ENCODE measurements around the gene DYNLL2.
"Not testable (repeated sequence)": the region's sequence is repeated elsewhere in the genome, so short reads cannot be mapped to it uniquely, and the experiment has no call there.

DYNLL2 gene

DNA sequence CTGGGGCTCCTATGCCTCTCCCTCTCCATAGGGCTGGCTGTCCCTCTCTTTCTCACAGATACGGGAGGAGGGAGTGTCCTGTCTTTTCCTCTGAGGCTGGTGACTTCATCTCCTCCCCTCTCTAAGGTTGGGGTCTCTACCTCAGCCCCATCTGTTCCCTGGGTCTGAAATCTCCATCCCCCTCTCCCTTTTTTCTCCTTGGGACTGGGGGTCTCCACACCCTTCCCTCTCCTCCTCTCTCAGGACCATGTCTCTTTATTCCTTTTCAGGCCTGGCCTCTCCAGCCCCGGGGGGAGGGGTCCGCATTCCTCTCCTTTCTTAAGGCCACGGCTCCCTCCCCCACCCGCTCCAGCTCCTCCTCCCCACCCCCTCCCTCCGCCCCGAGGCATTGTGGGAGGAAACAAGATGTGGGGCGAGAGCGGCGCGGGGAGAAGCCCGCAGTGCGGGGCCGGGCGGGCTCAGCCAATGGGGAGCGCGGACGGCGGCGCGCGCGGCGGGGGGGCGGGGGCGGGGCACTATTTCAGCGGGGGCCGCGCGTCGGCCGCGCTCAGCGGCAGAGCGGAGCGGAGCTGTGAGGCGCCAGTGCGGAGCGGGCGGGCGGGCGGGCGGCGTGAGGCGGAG is at the start of gene DYNLL2:
DYNLL2 (plus strand) TSS at position 550 of the 621 bp plus-strand sequence. CDS start 3,672 bp downstream, outside the sequence.
- DNase-seq (ENCODE audit: low spot score), result peak; percentile 95

DNA sequence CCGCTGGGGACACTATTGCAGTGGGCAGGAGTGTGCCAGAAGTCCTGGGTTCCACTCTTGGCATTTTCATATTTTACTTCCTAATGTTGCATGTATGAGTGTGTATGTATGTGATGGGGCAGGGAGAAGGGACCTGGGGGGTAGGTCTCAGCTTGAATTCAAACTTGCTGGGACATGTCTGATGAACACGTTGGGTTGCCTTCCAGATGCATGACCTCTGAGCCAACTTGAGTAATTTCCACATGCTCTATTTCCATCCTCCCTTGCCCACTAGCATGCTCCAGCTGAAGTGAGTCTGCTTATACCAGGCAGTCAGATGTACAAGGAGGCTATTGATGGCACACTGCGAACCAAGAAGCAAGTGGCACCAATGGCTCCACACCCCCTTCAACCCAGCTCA is 43.2 kb upstream of the DYNLL2 start:
- no peak for DNase-seq (ENCODE audit: low spot score)

DNA sequence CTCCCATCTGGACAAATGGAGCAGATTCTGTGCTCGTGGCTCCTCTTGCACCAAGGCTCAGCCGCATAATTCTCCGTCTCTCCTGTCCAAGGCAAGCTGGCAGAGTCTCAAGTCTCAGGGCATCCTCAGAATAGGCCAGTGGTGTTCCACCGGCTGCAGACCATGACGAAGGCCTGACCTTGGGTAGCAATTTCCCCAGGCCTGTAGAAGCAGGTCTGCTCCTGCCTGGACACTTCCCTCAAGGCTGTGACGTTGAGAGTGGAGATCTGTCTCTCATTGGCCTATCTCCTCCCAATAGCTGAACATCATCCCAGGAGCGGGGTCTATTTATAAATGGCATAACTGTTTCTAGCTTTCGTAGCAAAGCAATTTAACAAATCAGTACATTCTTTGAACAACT is 42.8 kb upstream of the DYNLL2 start:
- no peak for DNase-seq (ENCODE audit: low spot score)

DNA sequence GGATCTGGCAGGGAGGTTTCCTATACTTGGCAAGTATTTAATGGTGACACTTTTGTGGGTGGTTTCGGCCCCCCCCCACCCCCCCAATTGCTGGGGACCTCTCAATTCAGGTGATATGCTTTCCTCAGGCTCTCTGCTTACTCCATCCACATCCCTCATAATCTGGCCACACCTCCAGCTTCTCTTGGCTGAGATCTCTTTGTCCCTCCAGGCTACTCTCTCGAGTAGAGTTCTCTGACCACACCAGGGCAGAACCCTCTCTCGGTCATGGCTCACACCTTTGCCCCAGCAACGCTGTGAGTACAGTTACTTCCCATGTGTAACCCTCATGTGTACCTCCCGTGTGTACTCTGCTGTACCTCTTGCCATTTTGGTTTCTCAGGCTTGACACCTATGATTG is 42.1 kb upstream of the DYNLL2 start:
- DNase-seq (ENCODE audit: low spot score), result no peak

DNA sequence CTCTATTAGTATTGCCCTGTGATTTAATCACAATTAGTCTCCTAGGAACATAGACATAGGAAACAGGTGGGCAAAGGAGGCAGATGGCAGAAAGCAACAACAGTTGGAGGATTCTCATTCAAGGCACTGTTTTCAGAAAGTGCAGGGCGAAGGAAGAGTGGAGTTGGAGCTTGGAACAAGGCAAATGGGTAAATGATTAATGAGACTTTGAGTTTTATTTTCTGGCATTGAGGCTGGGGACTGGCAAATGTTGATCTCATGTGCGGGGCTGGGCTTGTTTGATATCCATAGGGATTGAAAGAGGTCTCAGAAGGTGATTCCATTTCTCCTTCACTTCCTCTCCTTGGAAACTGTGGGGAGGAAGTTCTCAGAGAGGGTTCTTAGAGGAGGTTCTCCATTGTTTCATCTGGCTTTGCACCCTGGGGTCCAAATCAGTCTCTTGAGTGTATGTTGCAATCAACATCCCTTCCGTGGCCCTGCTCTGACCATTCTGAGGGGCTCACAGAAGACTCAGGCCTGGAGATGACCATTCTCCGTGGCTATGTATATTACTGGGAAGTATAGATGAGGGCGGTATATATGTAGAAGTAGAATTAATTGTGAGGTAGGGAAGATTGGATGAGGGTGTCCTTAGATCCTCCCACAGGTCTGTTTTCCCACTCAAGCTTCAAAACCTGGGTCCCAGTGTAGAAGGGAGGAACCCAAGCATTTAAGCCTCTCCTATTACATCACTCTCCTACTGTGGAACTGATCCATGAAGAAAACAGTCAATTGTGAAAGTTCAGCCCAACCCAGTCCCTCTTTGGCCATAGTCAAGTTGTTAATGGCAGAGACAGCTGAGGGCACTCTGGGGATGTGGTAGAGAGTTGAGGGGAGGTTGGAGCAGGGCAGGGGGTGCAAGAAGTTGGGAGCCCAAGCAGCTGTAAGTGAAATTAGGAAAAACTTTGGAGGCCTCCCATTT is 39.7 kb upstream of the DYNLL2 start:
- DNase-seq (ENCODE audit: low spot score), result no peak

DNA sequence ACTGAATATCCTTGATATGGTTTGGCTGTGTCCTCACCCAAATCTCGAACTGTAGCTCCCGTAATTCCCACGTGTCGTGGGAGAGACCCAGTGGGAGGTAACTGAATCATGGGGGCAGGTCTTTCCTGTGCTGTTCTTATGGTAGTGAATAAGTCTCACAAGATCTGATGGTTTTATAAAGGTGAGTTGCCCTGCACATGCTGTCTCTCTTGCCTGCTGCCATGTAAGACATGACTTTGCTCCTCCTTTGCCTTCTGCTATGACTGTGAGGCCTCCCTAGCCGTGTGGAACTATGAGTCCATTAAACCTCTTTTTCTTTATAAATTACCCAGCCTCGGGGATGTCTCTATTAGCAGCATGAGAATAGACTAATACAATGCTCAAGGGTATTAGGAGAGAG is 39.0 kb upstream of the DYNLL2 start:
- DNase-seq (ENCODE audit: low spot score), result not testable (repeated sequence)

DNA sequence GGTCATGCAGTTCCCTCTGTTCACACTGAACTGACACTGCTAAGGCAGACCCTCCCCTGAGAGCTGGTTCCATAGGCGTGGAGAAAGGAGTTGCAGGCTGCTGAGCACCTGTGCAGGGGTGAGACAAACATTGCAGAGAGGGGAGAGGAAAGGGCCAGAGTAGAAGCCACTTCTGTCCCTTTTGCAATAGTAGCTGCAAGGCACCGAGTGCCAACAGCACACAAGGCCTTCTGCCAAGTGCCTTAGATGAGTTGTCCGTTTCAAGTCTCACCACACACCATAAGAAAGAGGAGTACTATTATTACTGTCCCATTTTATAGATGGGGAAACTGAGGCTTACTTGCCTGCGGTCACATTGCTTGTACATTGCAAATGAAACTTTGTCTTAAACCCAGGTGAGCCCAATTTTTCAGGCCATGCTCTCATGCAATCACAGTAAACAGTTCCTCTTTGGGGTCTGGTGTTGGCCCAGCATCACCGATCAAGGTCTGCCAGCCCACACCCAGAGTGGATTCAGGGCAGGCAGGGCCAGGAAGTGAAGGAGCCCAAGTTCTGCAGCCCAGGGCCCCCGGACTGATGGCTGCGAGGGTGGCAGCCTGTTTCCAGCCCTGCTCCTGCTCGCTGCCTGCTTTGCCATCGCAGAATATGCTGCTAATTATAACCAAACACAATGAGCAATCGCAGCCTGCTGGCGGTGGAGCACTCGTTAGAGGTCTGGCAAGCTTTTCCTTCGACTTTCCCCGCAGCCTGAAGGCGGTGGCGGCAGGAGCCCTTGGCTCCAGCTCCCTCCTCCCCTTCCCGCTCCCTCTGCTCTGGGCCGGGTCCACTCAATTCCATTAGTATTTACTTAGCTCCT is 36.8 kb upstream of the DYNLL2 start:
- no peak for DNase-seq (ENCODE audit: low spot score)

DNA sequence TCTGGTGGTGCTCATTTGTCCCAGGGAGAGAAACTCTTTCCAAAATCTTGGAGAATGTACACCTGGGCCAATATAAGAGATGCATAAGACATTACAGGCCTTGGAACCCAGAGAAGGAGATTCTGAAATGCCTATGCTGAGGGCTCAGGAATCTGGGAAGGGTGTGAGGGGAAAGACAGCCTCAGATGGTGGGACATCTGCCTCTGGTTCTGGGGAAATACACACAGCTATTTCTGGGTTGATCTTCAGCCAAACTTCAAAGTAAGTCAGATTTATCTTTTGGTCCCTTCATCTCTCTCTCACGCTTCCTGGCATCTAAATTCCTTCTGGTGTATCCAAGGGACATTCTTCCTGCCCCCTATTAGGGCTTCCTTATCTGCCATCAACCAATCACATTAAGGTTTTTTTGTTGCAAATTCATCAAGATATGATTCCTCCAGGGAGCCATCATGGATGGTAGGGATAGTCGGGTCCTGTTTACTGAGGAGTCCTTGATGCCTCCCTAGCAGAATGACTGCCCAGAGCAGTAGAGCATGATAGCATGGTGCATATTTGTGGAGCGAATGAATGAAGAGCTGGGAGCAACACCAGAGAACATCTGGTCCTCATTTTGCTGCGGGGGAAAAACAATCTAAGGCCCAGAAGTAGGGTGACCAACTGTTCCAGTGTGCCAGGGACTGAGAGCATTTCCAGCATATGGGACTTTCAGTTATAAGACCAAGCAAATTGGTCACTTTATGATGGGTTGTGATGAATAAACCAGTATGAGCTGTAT is 35.7 kb upstream of the DYNLL2 start:
- DNase-seq (ENCODE audit: low spot score), result no peak

DNA sequence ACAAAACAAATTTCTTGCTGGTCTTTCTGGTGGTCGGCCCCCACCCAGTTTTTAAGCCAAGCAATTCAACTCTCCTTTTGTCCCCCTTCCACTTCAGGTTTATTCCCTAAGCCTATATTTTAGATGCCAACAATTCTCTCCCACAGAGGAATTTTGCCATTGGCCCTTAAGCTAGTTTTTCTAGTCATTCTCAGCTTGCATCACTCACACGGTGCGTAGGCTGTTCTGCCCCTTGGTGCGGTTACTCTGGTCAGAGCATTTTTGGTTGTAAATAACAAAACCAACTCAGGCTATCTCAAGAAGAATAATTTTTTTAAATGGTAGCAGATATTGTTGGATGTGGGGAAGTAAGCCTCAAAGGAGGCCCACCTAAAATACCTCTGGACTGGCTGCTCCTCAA is 33.7 kb upstream of the DYNLL2 start:
- DNase-seq (ENCODE audit: low spot score), result no peak

DNA sequence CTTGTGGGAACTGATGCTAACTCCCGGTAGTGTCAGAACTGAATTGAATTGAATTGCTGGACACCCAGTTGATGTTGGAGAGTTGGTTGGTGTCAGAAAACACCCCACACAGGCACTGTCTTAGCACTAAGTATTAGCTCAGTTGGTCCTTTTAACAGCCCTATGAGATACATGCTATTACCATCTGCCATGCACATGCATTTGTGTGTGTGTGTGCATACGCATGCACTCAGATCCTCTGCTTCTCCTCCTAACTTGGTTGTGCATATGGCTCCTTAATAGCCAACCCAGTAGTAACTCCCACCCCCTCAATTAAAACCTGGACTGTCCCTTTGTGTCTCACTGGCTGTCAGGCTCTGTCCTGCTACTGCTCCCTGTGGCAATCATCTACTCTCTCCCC is 32.3 kb upstream of the DYNLL2 start:
- no peak for DNase-seq (ENCODE audit: low spot score)

DNA sequence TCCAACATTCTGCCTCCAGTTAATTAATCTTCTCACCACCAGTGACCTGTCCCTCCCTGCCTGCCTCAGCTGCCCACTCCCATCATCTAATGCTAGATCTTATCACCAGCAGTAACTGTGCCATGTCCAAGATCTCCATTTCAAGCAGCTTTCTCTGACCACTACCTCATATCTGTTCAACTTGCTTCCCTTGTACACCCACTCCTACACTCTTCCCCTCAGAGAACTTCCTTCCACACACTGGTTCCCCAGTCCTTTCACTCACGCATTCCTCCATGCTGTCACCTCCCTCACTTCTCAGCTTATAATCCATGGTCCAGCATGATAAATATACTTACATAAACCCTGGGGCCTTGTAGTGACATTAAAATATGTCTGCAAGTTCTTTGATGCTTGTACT is 31.8 kb upstream of the DYNLL2 start:
- DNase-seq (ENCODE audit: low spot score), result no peak

DNA sequence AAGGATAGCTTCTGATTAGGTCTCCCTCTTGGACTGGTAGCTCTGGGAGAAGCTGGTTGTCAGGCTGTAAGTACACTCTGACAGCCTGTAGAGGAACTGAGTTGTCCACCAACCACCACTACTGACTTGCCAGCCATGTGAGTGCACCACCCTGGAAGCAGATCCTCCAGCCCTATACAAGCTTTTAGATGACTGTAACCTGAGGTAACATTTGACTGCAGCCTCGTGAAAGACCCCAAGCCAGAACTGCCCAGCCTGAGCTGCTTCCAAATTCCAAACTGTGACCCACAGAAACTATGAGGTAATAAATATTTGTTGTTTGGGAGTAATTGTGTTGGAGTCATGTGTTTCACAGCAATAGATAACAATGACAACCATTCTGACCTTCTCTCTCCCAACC is 30.8 kb upstream of the DYNLL2 start:
- DNase-seq (ENCODE audit: low spot score), result no peak

DNA sequence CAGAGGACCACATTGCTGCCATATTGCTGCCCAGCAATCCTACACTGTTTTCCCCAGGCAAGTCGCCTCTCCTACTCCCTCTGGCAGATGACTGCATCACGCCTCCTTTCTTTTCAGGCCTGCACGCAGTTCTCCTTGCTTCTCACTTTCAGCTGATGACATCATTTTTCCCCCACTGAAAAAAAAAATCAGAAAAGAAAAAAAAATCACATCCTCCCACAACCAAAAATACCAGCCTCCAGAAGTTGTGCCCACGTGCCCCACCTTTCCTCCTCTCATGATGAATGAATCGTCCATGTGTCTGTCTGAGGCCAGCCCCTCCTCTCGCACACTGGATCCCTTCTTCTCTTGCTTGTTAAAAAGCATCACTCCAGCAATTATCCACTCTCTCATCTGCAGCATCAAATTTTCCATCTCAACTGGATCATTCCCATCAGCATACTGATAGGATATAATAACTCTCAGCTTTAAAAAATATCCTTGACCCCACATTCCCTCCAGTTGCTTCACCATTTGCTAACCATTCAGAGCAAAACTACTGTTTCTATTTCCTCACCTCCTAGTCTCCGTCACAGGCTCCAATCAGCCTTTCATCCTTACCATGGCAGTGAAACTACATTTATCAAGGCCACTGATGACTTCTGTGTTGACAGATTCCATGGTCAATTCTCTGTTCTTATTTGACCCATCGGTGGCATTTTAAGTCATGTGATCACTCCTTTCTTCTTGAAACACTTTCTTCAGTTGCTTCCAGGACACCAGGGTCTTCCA is 30.1 kb upstream of the DYNLL2 start:
- peak; percentile 97 for DNase-seq (ENCODE audit: low spot score)

DNA sequence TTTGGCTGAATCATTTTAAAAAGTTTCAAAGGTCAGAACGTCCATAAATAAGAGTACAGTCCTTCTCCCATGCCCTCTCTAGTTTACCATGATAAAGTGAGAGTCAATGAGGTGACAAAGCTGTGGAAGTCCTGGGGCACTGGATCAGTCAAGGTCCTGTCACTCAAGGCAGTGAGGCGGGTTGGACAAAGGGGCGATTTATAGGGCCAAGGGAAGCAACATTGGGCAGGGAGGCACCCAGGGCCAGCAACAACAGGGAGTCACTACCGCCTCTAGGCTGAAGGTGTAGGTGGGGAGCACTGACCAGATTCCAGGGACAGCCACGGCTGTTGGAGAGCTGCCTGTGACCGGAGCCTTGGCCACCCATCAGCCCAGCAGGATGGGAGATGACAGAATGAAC is 28.6 kb upstream of the DYNLL2 start:
- DNase-seq (ENCODE audit: low spot score), result no peak

DNA sequence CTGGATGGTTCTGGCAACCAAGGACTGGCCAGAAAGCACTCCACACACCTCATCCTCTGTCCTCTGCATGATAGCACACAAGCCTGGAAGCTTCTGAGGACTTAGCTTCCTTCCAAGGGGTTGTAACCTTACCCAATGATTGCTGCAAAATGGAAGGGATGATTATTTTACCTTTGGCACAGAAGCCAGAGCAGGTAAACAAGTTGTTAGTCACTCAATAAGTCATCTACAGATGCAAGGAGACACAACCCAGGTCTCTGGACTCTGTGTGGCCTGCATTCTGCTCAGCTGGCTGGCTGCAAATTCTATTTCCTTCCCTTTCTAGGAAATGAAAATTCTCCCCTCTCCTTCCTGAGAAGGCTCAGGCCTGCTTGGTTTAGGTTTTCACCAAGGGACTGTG is 26.7 kb upstream of the DYNLL2 start:
- DNase-seq (ENCODE audit: low spot score), result no peak

DNA sequence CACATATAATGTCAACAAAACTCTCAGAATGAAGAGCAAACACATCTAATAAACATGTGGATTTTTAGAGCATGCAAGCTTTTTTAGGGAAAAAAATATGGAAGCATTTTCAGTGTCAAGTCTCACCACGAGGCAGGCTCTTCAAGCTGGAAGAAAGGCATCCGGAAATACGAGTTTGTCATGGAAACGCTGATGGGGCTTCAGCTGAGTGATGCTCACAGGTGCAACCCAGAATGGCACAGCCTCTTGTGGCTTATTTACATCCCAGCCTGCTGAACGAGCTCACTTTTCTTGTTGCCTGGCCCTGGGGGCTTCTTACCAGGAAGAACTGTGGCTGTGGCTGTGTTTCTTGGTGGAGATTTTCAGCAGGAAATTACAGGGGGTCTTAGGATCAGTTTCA is 24.1 kb upstream of the DYNLL2 start:
- no peak for DNase-seq (ENCODE audit: low spot score)

DNA sequence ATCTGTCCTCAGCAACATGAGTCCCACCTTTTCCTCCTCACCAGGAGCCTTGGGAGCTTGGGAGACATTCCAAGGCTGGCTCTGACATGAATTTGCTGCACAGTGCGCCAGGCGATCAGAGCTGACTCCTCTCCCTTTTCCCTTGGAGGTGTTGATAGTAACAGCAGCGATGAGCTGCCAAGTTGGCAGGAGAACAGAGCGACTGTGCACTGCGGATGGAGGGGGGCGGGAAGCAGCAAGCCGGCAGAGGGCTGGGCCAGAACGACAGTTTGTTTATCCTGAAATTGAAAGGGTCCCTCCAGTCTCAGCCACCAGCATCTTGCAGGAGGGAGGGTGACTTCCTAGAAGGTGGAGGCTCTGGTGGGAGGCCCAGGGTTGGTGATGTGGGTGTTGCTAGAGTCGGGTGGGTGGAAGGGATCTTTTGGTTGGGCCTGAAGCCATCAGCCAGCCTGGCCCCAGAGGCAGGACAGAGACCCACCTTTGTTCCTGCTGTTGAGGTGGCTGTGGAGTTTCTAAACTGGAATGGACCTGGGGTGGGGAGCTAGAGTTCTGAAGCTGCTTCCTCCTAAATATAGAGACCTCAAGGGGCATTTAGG is 22.5 kb upstream of the DYNLL2 start:
- no peak for DNase-seq (ENCODE audit: low spot score)

DNA sequence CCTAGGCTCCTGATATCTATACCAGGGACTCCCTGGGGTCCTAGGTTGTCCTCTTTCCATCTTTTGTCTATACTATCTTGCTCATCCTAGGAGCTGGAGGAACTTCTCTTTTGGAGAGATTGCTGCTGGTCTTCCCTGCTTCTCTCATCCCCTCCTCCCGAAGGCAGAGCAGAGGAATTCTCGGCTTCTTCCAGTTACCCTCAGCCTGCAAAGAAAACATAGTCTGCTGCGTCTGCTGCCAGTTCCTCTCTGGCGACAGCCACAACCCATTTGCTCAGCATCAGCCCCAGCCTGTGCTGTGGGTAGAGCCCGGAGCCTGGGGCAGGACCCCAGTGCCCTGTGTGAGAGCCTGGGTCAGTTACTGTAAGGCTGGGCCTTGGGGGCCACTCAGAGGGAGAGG is 21.5 kb upstream of the DYNLL2 start:
- DNase-seq (ENCODE audit: low spot score), result no peak

DNA sequence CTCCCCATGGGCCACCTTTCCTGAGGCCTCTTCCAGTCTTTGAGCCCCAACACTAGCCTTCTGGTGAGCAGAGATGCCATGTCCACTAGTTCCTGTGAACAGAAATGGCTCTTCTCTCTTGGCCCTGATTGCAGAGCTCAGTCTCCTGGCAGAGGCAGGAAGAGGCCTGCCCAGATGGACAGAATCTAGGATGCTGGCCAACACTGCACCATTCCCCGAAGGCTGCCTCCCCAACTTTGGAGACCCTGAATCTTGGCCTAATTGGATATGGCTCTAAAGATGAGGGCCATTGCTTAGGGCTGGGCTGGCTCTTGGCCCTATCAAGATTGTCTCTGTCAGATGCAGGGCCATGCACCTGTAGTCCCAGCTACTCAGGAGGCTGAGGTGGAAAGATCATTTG is 18.0 kb upstream of the DYNLL2 start:
- DNase-seq (ENCODE audit: low spot score), result no peak

DNA sequence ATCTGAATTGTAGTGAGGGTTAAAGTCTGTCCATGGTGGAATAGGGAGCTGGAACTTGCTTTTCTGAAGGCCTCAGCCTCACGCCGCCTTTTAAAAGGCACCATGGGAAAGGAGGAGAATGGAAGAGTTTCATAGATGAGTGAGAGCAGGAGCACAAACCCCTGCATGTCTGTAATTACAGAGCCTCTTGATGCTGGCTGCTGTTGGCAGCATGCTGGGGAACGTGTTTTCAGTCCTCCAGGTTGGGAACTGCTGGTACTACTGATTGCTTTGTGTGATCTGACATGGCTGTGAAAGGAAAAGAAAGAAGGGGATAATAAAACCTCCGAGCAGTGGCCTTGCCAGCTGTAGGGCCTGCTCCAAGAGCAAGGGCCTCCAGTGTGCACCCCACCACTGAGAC is 16.8 kb upstream of the DYNLL2 start:
- DNase-seq (ENCODE audit: low spot score), result no peak

DNA sequence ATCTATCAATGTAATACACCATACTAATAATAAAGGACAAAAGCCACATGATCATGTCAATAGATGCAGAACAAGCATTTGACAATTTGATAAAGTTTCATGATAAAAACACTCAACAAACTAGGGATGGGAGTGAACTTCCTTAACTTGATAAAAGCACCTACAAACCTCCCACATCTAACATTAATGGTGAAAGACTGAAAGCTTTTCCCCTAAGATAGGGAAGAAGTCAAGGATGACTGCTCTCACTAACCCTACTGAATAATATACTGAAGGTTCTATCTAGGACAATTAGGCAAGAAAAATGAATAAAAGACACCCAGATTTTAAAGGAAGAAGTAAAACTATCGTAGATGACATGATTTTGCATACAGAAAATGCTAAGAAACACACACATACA is 10.4 kb upstream of the DYNLL2 start:
- DNase-seq (ENCODE audit: low spot score), result no peak
